ENCODE results near the gene EVC. TPM values are rescaled to one million over a fixed set of nuclear protein-coding genes. Genes with fewer than 3 reads are reported as not detected.

EVC gene
- total and polyA plus RNA-seq, 2 experiments from 2014 or later = 2.5 to 45.3 TPM

- Histone ChIP-seq H3K9me3 (ENCODE audit: low read depth) (no peaks in the 10 kb centered on the region), H3K4me3 (no peak overlapping the region), H3K36me3 (no peaks in the 10 kb centered on the region), H3K4me1 (ENCODE audit: low read depth) (no peaks in the 10 kb centered on the region), H3K27me3 (no peaks in the 10 kb centered on the region), H3K27ac (no peak overlapping the region)
- TF ChIP-seq CTCF (IDR thresholded peaks at IDR 0.05; ENCODE audit: low read depth, low read length) = no peak
- DNase-seq (ENCODE audit: low read depth in 1 of 2, low spot score in 1 of 2) = no peak
Observed at GRCh38 chr4:5857199-5857598, 146.2 kb downstream of the EVC start.

- TF ChIP-seq CTCF (IDR thresholded peaks at IDR 0.05; ENCODE audit: low read depth, low read length) = no peak
- no peak overlapping the region for H3K27ac ChIP-seq
- no peaks in the 10 kb centered on the region for H3K36me3 ChIP-seq
- H3K4me3 ChIP-seq = no peak overlapping the region
- no peaks in the 10 kb centered on the region for H3K9me3 ChIP-seq (ENCODE audit: low read depth)
- no peaks in the 10 kb centered on the region for H3K4me1 ChIP-seq (ENCODE audit: low read depth)
- no peak for DNase-seq (ENCODE audit: low read depth in 1 of 2, low spot score in 1 of 2)
- H3K27me3 ChIP-seq = no peaks in the 10 kb centered on the region
Observed at GRCh38 chr4:5858020-5858769, 147.2 kb downstream of the EVC start.

GRCh38 chr4:5863461-5864113, 152.6 kb downstream of the EVC start:
- Histone ChIP-seq H3K4me3 (no peak overlapping the region), H3K27me3 (no peaks in the 10 kb centered on the region), H3K9me3 (ENCODE audit: low read depth) (no peaks in the 10 kb centered on the region), H3K36me3 (no peaks in the 10 kb centered on the region), H3K27ac (no peak overlapping the region), H3K4me1 (ENCODE audit: low read depth) (no peaks in the 10 kb centered on the region)
- TF ChIP-seq CTCF (IDR thresholded peaks at IDR 0.05; ENCODE audit: low read depth, low read length) = no peak
- DNase-seq (ENCODE audit: low read depth in 1 of 2, low spot score in 1 of 2) = peak in 1 of 2 donors; percentile 81

Other genes starting within 250 kb of the EVC start
- gene EVC2, start 2.6 kb upstream of the EVC start, total RNA-seq = 3.1 and 3.3 TPM in 2 replicates
- 1.1 and 2.0 TPM in 2 replicates for gene EVC2, start 2.6 kb upstream of the EVC start, polyA plus RNA-seq
- gene CRMP1, start 181.9 kb downstream of the EVC start, total RNA-seq = 7.7 and 11.6 TPM in 2 replicates
- 9.4 and 11.6 TPM in 2 replicates for gene CRMP1, start 181.9 kb downstream of the EVC start, polyA plus RNA-seq

All from cardiac muscle cell (in vitro differentiated cells and primary cell).